ENCODE measurements around the gene ARPP21.

GRCh38 chr3:35793667-35794066 lies 154.3 kb downstream of the ARPP21 start:
- TF ChIP-seq, protein P1, sequence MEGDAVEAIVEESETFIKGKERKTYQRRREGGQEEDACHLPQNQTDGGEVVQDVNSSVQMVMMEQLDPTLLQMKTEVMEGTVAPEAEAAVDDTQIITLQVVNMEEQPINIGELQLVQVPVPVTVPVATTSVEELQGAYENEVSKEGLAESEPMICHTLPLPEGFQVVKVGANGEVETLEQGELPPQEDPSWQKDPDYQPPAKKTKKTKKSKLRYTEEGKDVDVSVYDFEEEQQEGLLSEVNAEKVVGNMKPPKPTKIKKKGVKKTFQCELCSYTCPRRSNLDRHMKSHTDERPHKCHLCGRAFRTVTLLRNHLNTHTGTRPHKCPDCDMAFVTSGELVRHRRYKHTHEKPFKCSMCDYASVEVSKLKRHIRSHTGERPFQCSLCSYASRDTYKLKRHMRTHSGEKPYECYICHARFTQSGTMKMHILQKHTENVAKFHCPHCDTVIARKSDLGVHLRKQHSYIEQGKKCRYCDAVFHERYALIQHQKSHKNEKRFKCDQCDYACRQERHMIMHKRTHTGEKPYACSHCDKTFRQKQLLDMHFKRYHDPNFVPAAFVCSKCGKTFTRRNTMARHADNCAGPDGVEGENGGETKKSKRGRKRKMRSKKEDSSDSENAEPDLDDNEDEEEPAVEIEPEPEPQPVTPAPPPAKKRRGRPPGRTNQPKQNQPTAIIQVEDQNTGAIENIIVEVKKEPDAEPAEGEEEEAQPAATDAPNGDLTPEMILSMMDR (IDR thresholded peaks at IDR 0.05) = no peak
- no peak for TF ChIP-seq POLR2A (IDR thresholded peaks at IDR 0.05)

Measured in esophagus squamous epithelium (tissue), 4 donors.